Muscle of back (tissue), 11 donors: ENCODE data around the gene MIER2. TPM values are rescaled to one million over a fixed set of nuclear protein-coding genes. Genes with fewer than 3 reads are reported as not detected.

Source experiments
- DNase-seq, 3 donors: peaks; one replicate each; pipeline versions ENCODE4 v3.0.0 to v3.0.0-alpha.2; 2013
- polyA plus RNA-seq, 10 donors: library from polyadenylated mRNA; unstranded; fragments of 120-200 nt; gene quantifications; one replicate each; pipeline ENCODE4 v1.2.1, GENCODE V29; 2013; ENCODE audit not compliant: insufficient read length in 10 of 10

Gene MIER2
- polyA plus RNA-seq, 10 donors, result 20.8 to 29.3 (median 26.0) TPM

DNA sequence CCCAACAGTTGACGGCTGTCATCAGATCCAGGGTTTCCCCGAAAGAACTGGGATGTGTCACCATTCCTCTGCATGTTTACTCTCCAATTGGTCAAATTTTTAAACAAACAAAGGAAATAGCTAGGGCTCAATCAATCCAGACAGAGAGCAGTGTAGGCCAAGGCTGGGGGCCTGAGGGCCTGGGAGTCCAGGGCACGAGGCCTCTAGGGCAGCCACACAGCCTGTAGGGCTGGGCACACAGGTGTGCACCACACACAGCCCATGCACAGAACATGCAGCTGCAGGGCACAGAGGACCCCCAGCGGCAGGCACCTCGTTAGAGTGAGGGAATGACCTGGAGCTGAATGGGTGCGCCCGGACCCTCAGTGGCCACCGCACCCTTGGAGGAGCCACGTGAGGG is 9.5 kb downstream of the MIER2 start:
- no peak for DNase-seq

DNA sequence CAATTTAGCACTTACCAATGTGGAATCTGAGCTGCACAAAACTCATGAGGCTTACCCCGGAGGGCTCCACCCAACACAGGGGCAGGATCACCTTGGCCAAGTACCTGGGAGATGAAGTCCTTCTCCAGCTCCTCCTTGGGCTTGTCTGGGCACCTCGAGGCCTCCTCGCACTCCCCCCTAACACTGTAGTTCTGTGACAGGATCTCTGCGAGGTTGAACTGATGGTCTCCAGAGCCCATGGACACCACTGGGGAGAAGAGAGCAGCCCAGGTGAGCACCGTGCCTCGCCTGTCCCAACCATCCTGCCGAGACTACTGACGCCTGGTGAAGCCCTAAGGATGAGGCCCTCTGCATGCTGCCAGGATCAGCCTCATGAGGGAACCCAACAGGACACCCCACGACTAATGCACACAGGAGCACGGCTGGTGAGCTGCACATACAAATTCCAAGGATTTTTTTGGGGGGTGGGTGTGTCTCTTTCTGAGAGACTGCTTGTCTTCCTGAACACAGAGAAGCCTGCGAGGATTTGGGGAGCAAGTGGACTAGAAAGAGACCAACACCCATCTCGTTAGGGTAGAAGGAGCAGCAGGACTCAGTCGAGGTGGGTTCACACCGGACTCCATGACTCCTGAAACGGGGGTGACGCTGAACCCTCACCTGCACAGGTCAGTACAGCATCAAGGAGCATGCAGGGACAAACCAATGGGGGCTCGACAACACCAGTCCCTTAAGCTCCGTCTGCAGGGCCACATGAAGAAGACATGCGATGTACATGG is 10.1 kb downstream of the MIER2 start:
- no peak for DNase-seq

GRCh38 chr19:330503-330902 is 14.1 kb downstream of the MIER2 start:
- DNase-seq, result no peak

- no peak for DNase-seq
Observed at GRCh38 chr19:329876-330275, 14.7 kb downstream of the MIER2 start.

DNA sequence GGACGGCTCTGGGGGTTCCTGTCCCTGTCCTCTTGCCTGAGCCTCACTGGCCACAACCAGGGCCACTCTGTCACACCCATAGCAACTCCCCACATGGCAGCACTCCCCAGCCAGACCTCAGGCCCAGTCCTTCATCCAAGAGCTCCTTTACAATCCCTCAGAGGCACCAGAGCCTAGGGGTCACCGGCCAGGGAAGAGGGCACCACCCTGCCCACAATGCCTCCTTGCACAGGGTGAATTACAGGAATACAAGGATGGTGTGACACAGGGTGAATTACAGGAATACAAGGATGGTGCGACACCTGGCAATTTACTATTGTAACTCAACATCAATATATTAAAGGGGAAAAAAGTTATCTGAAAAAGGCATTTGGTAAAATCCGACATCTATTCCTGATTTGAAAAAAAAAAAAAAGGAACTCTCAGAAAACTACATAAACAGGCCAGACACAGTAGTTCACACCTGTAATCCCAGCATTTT is 16.5 kb downstream of the MIER2 start:
- no peak for DNase-seq

DNA sequence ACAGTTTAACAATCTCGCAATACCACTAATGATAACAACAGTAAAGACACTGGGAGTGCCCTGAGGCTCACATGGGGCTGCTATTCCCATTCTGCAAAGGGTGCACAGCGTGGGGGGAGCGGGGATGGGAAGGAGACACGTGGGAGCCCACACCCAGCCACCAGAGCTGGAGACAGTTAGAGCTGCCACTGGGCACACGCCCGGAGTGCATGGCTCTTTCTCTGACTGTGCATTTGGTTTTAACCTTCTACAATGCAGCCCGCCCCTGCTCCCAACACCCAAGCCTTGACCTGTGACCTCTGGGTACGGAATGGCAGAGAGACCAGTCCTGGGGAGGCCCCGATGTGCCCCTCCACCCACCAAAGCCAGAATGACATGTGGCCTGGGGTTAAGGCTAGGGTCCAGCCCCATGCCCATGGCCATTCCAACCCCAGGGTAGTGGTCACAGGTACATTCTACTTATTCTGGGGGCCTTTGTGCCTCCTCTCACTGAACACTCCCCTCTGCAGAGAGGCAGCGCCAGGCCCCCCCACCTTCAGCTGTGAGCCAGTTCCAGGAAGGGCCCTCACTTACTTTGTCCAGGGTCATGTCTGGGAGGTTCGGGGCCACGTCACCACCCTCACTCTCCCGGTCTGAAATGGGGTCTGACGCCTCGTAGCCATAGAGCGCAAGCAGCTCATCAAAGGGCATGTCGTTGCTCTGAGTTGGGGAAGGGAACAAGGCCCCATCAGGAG is 17.1 kb downstream of the MIER2 start:
- DNase-seq, result no peak

DNA sequence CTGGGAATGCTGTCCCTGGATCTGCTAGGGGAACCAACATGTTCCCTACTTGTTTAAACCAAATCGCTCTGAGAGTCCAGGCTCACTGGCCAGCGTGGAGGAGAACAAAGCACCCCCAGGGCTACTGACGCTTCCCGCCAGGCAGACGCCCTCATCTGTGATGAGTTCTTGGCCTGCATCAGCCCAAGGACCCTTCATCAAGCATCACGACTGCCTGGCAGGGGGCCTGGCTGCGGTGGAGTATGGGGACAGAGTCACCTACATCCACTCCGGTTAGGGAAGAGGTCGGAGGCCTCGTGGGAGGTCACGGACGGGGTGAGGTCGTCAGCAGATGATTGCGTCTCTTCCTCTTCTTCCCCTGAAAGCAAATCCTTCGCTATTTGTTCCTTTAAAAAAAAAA is 17.7 kb downstream of the MIER2 start:
- DNase-seq, result no peak

DNA sequence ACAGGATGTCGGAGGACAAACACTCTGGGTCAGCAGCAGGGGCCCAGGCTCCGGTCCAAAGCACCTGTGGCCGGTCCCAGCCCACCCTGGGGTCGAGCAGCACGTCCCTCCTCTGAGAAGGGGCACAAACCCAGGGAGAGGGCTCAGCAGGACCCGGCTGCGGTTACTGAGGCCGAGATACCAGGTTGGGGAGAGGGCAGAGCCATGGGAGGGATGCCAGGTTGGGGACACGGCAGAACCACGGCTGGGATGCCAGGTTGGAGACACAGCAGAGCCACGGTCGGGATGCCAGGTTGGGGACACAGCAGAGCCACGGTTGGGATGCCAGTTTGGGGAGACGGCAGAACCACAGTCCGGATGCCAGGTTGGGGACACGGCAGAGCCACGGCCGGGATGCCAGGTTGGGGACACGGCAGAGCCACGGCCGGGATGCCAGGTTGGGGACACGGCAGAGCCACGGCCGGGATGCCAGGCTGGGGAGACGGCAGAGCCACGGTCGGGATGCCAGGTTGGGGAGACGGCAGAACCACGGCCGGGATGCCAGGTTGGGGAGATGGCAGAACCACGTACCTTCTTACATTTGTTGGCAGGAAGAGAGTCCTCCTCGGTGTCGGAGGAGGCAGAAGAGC is 18.5 kb downstream of the MIER2 start:
- DNase-seq, result no peak

- DNase-seq, result no peak
Observed at GRCh38 chr19:325173-325936, 19.2 kb downstream of the MIER2 start.

DNA sequence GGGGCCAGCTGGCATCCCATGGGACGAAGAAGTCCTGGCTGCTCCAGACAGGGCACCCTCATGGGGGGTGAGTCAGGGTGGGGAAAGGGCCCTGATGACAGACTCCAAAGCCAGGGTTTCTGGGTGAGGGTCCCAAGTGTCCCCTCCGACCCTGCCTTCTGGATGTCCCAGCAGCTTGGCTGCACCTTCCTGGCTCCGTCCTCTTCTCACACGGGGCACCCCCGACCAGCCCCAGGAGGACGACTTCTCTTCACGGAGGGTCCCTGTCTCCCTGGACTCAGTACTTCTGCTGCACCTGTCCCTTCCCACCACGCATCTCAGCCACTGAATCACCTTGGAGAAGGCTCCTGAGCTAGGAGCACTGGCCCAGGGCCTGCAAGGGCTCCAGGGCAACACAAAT is 19.9 kb downstream of the MIER2 start:
- DNase-seq, result no peak

DNA sequence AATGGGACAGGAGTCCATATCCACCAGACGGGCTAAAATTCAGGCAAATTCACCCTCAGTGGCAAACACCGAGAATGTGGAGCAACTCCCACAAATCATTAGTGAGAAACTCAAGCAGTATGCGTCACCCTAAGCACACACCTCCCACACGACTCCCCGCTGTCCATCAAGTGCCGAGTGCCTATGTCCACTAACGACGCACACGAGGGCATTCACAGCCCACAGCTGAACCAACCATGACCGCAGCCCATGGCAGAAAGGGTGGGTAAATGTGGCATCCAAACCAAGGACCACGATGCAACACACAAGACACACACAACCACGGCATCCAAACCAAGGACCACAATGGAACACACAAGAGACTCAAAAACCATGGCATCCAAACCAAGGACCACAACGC is 22.0 kb downstream of the MIER2 start:
- DNase-seq, result no peak

- DNase-seq, result no peak
Observed at GRCh38 chr19:318509-318774, 26.2 kb downstream of the MIER2 start.

GRCh38 chr19:317710-318508 is 26.7 kb downstream of the MIER2 start:
- no peak for DNase-seq

DNA sequence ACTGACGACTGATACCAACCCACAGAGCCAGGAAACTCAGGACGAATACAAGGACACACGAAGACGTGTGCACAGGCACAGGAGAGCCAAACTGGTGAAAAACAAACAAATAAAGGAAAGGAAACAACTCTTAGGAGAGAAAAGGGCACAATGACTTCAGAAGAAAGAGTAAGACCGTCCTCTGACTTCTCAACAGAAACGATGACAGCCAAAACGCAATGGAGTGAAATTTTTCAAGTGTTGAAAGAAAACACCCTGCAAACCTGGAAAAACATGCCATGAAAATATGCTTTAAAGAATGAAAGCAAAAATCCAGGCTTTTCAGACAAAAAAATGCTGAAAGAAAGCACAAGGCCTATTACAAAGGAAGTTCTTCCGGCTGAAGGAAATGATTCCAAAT is 28.8 kb downstream of the MIER2 start:
- no peak for DNase-seq

DNA sequence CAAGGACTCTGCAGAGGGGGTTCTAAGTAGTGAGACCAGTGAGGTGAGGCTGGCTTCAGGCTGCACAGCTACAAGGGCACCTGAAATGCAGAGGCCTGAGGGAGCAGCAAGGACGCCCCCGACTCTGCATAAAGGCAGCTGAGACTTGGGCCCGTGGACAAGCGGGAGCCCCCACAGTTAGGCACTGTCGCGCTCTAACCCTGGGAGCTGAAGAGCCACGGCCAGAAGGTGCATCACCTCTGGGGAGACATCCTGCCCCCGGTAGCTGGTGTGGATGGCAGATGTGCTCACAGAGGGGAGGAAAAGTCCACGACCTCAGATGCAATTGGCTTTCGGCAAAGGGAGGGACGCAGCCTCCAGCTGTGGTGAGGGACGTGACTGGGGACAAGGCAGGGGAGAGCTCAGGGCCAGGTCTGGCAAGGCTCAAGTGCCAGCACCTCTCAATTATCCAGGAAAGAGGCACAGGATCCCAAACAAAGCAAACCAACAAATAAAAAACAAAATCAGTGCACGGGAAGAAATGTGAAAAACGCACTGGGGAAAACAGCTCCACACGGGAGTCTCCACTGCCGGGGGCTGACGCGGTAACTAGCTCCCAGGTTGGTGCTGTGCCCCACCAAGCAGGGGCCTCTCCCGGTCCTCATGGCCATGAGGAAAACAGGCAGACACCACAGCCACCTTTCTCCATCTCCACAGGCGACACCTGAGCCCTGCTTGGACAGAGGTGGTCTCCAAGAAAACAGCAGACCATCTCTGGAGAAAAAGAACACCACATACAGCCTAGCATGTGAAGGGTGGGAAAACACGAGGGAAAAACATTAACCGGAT is 30.4 kb downstream of the MIER2 start:
- no peak for DNase-seq

- no peak for DNase-seq
Observed at GRCh38 chr19:313169-313987, 31.2 kb downstream of the MIER2 start.

- no peak for DNase-seq
Observed at GRCh38 chr19:311813-312261, 32.8 kb downstream of the MIER2 start.

DNA sequence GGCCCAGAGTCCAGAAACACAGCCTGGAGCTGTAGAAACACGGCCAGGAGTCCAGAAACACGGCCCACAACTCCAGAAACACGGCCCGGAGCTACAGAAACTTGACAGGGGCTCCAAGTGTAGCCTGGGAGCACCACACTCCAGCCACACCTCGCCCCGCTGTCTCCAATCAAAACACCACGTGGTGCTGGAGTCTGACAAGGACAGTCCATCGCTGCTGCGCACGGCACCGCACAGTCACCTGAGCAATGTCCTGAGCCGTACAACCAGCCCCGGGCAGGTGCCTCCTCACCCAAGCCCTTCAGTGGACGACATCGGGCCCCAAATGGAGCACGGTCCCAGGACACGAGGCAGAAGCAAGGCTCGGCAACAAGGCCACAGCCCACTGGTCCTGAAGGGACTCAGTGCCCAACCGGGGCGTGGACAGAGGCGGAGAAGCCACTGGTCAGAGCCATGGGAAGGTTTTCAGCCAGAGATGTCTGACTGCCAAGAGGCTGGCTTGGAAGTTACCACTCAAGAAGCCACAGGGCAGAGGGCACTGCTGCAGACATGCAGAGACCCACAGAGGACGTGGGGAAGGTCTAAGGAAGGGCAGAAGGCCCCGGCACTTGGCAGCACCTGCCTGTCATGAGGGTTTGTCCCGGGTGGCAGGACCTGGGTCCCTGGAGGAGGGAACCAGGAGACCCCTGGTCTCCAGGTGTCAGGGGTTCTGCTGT is 33.7 kb downstream of the MIER2 start:
- DNase-seq, result no peak

DNA sequence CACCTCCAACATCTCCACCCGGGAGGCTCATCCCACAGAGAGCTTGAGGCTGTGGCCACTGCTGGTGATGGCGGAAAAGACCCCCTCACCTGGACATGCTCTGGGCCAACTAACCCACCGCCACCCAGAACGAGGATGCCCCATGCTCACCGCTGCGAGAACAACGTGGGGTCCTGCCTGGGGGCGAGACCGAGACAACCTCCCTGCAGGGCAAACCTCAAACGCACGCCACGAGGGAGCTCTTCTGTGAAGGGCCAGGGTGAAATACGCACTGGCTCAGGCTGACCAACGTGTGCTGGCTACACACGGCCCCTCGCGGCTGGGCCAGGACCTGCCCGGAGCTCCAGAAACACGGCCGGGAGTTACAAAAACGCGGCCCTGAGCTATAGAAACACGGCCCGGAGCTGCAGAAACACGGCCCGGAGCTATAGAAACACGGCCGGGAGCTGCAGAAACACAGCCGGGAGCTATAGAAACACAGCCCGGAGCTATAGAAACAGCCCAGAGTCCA is 34.4 kb downstream of the MIER2 start:
- peak in 1 of 3 donors; percentile 53 for DNase-seq
